ENCODE results near the gene ABCC4.

Gene ABCC4

DNA sequence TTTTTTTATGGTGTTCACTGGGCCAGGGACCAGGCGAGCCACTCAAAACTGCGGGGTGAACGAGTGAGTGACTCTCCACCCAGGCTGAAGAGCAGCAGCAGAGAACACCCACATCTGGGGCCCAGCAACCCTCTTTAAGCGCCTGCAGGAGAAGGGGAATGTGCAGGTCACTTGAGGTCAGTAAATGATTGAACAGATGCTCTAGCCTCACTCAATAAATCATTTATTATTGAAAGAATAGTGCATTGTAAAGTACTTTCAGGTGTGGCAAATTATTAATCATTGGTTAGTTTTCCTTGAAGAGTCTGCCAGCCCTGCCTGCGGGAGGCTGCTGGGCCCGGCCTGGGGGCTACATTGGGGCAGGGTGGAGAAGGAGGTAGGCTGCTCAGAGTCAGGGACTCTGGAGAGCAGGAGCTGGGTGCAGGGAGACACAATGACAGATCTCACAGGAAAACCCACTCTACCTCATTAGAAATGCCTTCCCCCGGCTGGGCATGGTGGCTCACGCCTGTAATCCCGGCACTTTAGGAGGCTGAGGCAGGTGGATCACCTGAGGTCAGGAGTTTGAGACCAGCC lies 42.5 kb downstream of the ABCC4 start (continued):
- TF ChIP-seq ZNF837 (tag by site-specific recombination; IDR thresholded peaks at IDR 0.05) (no peak), ZNF707 (tag by site-specific recombination; IDR thresholded peaks at IDR 0.05) (no peak), IKZF3 (tag by site-specific recombination; IDR thresholded peaks at IDR 0.05) (no peak)

- no peaks in the 10 kb centered on the region for H3K36me3 ChIP-seq (ENCODE audit: control insufficient read depth in 2 of 2, insufficient read depth in 1 of 2, low read length in 2 of 2)
- H3K4me3 ChIP-seq (ENCODE audit: low read depth, low read length): no peak overlapping the region
- no peak overlapping the region for H3K27ac ChIP-seq (ENCODE audit: extremely low read depth, low read depth, low read length)
- no peaks in the 10 kb centered on the region for H3K4me1 ChIP-seq (ENCODE audit: control insufficient read depth, insufficient read depth, low read length)
- H3K9me3 ChIP-seq (ENCODE audit: control insufficient read depth, insufficient read depth, low read depth, low read length): no peaks in the 10 kb centered on the region
- TF ChIP-seq ZBTB17 (tag by site-specific recombination; IDR thresholded peaks at IDR 0.05) (no peak), ZNF184 (tag by site-specific recombination; IDR thresholded peaks at IDR 0.05) (no peak), ZBTB1 (tag by site-specific recombination; IDR thresholded peaks at IDR 0.05) (no peak), PATZ1 (tag by site-specific recombination; IDR thresholded peaks at IDR 0.05) (no peak), ZNF677 (tag by site-specific recombination; IDR thresholded peaks at IDR 0.05) (peak; percentile 93)
- ChIA-PET CTCF (no interaction called here), POLR2A (no interaction called here)
Observed at GRCh38 chr13:95258098-95258497, 43.2 kb downstream of the ABCC4 start.

GRCh38 chr13:95256091-95256490 lies 45.2 kb downstream of the ABCC4 start:
- CTCF ChIA-PET: interaction anchor here (0.7 to 1.0 kb wide), 3 partner anchors 40 to 1215 kb away, joined by 3 to 4 read pairs (median 3); no protein-coding TSS in a partner anchor
- POLR2A ChIA-PET: no interaction called here

More at GRCh38 chr13:95256091-95256490, 45.2 kb downstream of the ABCC4 start:
- H3K4me1 ChIP-seq (ENCODE audit: control insufficient read depth, insufficient read depth, low read length): no peaks in the 10 kb centered on the region
- TF ChIP-seq ZBTB10 (tag by site-specific recombination; IDR thresholded peaks at IDR 0.05) (no peak), ZNF600 (tag by site-specific recombination; IDR thresholded peaks at IDR 0.05) (peak; percentile 64; the same call in 1 of the 2 replicates), ZNF184 (tag by site-specific recombination; IDR thresholded peaks at IDR 0.05) (peak; percentile 64; the same call in 1 of the 2 replicates), SCRT2 (tag by site-specific recombination; IDR thresholded peaks at IDR 0.05) (peak; percentile 38; the same call in 1 of the 2 replicates), SP7 (tag by site-specific recombination; IDR thresholded peaks at IDR 0.05) (0 out of 2 replicates have a peak, but pooled peaks have one; percentile 31), ZNF629 (tag by site-specific recombination; IDR thresholded peaks at IDR 0.05) (0 out of 2 replicates have a peak, but pooled peaks have one; percentile 47), ZNF140 (tag by site-specific recombination; IDR thresholded peaks at IDR 0.05) (no peak), ZBTB21 (tag by site-specific recombination; IDR thresholded peaks at IDR 0.05) (no peak)
- TF ChIP-seq, protein P1, sequence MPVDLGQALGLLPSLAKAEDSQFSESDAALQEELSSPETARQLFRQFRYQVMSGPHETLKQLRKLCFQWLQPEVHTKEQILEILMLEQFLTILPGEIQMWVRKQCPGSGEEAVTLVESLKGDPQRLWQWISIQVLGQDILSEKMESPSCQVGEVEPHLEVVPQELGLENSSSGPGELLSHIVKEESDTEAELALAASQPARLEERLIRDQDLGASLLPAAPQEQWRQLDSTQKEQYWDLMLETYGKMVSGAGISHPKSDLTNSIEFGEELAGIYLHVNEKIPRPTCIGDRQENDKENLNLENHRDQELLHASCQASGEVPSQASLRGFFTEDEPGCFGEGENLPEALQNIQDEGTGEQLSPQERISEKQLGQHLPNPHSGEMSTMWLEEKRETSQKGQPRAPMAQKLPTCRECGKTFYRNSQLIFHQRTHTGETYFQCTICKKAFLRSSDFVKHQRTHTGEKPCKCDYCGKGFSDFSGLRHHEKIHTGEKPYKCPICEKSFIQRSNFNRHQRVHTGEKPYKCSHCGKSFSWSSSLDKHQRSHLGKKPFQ (tag by site-specific recombination; IDR thresholded peaks at IDR 0.05): no peak
- H3K9me3 ChIP-seq (ENCODE audit: control insufficient read depth, insufficient read depth, low read depth, low read length): no peaks in the 10 kb centered on the region
- H3K4me3 ChIP-seq (ENCODE audit: low read depth, low read length): no peak overlapping the region
- no peaks in the 10 kb centered on the region for H3K36me3 ChIP-seq (ENCODE audit: control insufficient read depth in 2 of 2, insufficient read depth in 1 of 2, low read length in 2 of 2)
- H3K27ac ChIP-seq (ENCODE audit: extremely low read depth, low read depth, low read length): no peak overlapping the region
